GM21528 (cell line): Measurements from ENCODE around the gene DIPK1B.

ENCODE experiments used
- ATAC-seq: cut with Tn5 transposase; IDR thresholded peaks from one replicate; pipeline ENCODE4 v1.9.1; 2021; ENCODE audit warnings: mild to moderate bottlenecking, moderate library complexity; ENCODE audit not compliant: unreplicated experiment, low FRiP score

Gene DIPK1B

DNA sequence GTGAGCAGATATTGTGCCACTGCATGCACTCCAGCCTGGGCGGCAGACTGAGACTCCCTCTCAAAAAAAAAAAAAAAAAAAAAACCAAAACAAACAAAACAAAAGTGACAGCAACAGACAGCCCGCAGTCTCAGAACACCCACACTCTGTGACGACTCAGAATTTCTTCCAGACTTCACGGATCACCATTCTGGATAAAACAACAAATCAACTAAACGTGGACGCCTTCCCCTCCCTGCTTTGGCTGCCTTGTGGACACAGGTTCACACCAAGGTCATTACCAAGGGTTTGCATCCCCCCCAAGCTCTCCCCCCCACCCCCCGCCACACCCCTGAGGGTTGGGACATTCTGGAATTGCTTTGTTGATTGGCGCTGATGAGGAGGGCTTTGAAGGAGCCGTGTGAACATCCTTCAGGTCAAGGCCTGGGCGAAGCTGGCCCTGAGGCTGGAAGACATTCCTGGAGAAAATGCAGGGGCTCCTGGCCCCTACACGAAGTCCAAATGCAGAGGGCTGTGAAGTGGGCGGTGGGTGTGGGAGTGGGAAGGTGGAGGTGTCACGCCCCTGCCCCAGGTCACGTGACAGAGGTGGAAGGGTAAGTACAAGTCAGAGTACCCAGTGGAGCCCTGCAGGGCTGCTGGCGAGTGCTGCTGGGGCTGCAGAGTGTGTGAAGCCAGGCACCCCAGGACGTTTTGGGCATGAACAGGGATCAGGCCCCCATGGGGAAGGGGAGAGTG, 20.2 kb downstream of the DIPK1B start:
- ATAC-seq, result no peak

DNA sequence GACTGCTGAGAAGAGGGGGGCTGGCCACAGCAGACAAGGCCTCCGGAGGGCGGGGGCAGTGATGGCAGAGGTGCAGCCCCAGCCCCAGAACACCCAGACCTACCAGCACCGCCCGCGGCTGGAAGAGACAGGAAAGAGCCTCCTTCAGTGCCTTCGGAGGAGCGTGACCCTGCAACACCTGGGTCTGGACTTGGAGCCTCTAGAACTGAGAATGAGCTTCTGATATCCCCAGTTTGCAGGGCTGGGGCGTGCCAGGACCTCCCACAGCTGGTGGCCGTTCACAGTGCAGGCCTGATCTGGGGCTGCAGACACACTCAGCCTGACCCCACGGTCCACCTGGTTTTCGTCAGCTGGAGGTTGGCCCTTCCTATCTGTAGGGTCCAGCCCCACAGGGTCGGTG, 21.2 kb downstream of the DIPK1B start:
- ATAC-seq, result no peak

DNA sequence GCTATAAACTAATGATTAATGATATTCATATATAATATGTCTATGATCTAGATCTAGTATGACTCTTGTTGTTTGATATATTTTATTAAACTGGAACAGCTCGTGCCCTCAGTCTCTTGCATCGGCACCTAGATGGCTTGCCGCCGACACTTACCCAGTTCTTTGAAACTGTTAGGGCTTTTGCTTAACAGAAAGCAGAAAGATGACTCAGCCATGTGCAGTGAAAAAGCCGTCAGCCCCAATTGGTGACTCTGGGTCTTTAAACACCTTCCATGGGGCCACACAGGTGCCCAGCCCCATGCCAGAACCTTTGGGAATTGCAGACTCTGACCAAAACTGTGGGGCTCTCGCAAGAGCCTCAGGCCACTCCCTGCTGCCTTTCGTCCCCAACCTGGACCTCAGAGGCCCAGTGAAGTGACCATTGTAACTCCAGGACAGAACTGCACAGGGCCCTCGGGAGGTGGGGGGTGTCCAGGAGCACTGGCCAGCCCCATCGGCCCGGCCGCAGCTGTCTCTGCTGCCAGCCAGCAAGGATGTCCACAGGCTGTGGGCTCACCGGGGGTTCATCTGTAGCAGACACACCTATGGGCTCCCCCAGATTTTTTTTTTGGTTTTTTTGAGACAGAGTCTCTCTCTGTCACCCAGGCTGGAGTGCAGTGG, 22.6 kb downstream of the DIPK1B start:
- no peak for ATAC-seq

DNA sequence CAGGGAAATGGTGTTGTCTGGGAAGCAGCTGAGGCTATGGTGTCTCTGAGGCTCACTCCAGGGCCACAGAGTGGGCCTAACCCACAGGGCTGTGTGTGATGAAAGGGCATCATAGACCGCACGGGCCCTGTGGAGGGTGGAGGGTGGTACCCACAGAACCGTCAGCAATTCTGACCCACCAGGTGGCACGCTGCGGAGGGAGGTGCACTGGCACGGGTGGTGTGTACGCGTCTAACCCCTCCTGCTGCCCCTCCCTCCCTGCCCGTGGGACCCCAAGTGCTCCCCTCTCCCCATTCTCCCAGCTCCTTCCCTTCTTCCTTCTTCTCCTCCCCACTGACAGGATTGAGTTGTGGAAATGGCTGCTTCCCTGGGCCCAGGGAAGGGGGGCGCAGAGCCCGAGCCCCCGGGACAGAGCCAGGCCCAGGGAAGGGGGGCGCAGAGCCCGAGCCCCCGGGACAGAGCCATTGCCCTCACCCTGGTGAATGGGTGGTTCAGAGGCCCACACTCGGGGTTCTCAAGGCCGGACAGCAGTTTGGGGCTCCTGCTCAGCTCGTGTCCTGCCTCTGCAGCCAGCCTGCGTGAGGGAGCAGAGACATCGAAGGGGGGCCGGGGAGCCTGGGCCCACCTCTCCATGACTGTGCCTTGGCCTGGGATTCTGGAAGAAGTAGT, 23.6 kb downstream of the DIPK1B start:
- ATAC-seq, result no peak

DNA sequence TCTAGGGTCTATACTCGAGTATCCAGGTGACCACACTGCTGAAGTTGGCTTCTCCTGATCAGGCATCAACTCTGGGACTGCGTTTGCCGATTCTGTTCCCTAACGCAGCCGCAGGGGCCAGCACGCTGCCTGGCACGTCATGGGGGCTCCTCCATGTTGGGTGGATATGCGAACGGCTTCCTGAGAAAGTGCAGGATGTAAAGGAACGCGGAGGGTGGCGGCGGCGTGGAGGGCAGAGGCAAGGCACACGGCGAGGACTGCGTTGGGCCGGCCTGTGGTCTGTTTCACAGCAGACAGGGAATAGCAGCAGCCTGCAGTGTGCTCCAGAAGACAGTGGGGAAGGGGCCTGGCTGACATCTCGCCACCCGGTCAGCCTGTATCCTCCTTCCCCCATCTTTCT, 26.6 kb downstream of the DIPK1B start:
- no peak for ATAC-seq

DNA sequence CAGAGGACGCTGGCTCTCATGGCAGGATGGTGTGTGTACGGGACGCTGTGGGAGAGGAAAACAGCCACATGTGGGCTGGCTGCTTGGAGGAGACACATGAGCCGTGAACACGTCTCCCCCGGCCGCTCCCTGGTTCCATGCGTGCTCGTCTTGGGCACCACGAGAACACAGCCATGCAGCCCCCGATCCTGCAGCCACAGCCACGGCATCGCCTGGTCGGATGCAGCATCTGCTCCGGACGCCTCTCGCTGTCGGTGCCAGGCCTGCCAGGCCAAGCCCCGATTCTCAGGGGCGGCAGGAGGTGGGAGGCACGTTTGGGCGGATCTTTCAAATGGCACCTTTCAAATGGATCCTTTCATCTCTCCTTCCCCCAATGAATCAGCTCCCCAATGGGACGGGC, 27.1 kb downstream of the DIPK1B start:
- no peak for ATAC-seq

- no peak for ATAC-seq
Observed at GRCh38 chr9:136740069-136740468, 27.7 kb downstream of the DIPK1B start.

DNA sequence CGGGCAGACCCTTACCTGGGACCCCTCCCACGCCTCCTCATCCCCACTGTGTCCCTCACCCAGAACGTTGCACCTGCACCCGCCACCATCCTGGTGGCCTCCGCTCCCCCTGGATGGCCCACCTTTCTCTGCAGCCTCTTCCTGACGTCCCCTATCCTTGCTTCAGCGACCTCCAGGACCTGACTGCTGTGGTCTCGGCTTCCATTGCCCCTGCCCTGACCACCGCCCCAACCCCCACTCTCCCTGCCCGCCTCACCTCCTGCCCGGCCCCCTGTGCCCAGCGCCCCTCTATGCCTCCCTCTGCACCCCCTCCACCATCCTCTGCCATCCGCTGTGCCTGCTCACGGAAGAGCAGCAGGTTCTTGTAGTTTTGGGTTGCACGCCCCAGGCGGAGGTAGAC, 28.1 kb downstream of the DIPK1B start:
- no peak for ATAC-seq

GRCh38 chr9:136740971-136741882, 28.9 kb downstream of the DIPK1B start:
- ATAC-seq, result no peak

GRCh38 chr9:136741883-136742571, 29.7 kb downstream of the DIPK1B start:
- no peak for ATAC-seq

DNA sequence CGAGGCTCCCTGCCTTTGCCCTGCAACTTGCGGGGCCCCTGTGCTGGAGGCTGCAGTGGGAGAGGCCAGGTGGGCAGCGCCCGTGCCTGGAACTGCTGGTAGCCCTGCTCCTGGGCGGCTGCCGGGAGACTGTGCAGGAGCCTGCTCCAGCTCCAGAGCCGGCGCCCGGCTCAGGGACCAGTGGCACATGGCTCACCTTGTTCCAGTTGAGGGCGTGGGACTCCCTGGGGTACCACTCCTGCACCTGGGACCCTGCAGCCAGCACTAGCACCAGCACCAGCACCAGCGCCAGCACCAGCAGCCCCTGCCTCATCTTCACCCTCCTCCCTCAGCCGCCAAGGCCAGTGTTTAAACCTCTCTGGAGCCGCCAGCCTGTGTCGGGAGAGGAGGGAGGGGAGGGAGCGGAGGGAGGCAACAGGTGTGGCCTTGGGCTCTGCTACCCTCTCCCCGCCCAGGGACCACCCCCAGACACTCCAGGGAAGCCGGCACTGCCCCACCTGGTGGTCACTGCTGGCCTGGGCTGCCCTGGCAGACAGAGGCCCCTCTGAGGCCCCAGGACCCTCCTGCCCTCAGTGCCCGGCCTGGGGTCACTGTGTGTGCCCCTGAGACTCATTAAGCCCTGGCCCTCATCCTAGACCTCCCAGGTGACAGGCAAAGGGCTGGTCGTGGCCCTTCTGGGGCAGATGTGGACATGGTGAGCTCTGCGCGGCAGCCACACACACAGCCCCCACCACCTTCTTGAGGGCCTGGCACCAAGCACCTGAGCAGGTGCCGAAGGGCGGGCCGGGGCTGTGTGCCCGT, 30.4 kb downstream of the DIPK1B start, which contains the start of gene LCN10:
Gene LCN10 (minus strand): TSS at position 350 of the 801 bp plus-strand sequence. CDS start 37 bp downstream, at position 313.
- ATAC-seq, result no peak

DNA sequence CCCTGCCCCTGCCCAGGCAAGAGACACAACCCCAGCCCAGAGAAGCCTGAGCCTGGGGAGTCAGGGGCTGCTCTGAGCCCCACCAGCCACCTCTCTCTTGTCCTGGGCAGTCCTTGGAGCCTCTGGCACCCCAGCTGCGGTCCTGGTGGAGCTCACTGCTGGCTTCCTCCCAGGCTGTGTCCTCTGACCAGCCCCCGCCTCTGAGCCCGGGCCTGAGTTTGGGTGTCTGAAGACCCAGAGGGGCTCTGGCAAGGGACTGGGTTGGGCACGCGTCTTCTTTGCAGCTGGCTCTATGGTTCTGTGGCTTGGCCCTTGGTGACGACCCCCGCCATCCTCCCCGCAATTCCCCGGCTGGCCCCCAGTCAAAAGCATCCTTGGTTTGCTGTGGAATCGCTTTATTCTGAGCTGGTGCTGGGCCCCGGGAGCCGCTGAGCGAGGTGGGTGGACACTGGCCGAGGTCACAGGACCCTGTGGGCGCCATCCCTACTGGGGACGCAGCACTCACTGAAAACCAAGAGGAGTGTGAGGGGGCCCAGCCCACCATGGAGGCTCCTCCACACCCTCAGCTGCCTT, 31.4 kb downstream of the DIPK1B start:
- no peak for ATAC-seq

GRCh38 chr9:136744773-136745172, 32.4 kb downstream of the DIPK1B start:
- ATAC-seq, result no peak

GRCh38 chr9:136745389-136746154, 33.2 kb downstream of the DIPK1B start:
- no peak for ATAC-seq

DNA sequence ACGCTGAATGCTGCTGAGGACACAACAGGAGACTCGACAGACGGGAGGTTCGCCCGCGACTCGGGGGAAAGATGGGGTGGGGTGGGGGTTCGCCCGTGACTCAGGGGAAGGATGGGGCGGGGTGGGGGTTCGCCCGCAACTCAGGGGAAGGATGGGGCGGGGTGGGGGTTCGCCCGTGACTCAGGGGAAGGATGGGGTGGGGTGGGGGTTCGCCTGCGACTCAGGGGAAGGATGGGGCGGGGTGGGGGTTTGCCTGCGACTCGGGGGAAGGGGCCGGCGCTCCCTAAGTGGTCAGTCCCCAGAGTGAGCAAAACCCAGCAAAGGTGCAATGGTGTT, 33.8 kb downstream of the DIPK1B start:
- ATAC-seq, result no peak

DNA sequence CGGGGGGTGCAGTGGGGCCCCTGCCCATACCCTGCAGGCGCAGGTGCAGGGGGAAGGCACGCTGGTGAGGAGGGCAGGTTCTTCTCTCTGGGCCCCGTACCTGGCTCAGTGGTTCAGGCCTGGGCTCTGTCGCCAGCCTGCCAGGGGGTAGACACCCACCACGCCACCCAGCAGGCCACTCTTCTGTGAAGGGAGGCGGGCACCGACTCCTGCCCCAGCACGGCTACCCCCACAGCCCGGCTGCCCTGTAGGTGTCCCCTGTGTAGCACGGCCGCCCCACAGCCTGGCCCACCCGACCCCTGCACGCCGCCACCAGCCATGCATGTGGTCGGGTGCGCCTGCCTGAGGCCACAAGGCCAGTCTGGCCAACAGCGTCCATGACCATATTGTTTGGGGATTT, 34.2 kb downstream of the DIPK1B start:
- no peak for ATAC-seq

DNA sequence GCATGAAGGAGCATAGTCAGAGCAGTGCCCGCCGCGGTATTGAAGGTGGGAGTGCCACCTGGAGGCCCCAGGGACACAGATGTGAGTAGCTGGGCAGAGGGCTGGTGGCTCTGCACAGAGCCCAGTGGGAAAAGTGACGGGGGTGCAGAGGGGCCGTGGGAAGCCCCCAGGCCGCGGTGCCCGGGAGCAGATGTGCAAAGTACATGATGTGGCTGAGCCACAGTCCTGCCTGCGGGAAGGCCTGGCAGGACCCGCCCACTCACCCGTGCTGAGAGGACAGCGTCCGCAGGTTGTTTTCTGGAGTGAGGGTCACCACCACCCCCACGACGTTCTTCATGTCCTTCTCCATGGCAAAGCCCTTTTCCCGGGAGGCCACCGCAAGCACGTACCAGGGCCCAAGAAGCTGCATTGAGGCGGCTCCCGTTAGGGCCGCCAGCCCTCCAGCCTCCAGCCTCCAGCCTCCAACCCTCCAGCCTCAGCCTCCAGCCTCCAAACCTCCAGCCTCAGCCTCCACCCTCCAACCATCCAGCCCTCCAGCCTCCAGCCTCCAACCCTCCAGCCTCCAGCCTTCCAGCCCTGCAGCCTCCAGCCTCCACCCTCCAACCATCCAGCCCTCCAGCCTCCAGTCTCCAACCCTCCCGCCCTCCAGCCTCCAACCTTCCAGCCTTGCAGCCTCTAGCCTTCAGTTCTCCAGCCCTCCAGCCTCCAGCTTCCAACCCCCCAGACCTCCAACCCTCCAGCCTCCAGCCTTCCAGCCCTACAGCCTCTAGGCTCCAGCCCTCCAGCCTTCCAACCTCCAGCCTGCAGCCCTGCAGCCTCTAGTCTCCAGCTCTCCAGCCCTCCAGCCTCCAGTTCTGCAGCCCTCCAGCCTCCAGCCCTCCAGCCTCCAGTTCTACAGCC, 35.0 kb downstream of the DIPK1B start:
- ATAC-seq, result no peak
